Vagina (tissue), 2 donors: ENCODE data around the gene LCMT1. TPM values are rescaled to one million over a fixed set of nuclear protein-coding genes. Genes with fewer than 3 reads are reported as not detected.

Experiments
- DNase-seq, 2 donors: peaks; one replicate each; pipeline ENCODE4 v3.0.0-alpha.2; 2017; ENCODE audit errors: extremely low spot score in 2 of 2
- H3K27ac ChIP-seq: fragments of 200-600 bp; sonication (generic); one replicate; pipeline ENCODE4 v1.5.1; 2019
- H3K27me3 ChIP-seq: fragments of 200-600 bp; sonication (generic); one replicate; pipeline ENCODE4 v1.5.1; 2019
- H3K36me3 ChIP-seq, 2 donors: fragments of 200-600 bp; sonication (generic); one replicate each; pipeline ENCODE4 v1.5.1; 2017 to 2019
- H3K4me1 ChIP-seq: fragments of 200-600 bp; sonication (generic); one replicate; pipeline ENCODE4 v1.5.1; 2019
- H3K4me3 ChIP-seq, 2 donors: fragments of 200-600 bp; sonication (generic); 1 replicate in 1 of 2; 2 replicates in 1 of 2; pipeline ENCODE4 v1.5.1; 2016 to 2019
- H3K9me3 ChIP-seq: fragments of 200-600 bp; sonication (generic); one replicate; pipeline ENCODE4 v1.5.1; 2019
- POLR2A ChIP-seq, 2 donors: fragments of 450-650 bp; IDR thresholded peaks; one replicate each; pipeline ENCODE4 v1.6.1; 2017; ENCODE audit warnings: antibody characterized with exemption in 2 of 2, mild to moderate bottlenecking in 2 of 2, moderate library complexity in 2 of 2
- POLR2AphosphoS5 ChIP-seq, 2 donors: sonication (generic); formaldehyde crosslinking; IDR thresholded peaks; one replicate each; pipeline ENCODE4 v1.9.0; 2017; ENCODE audit warnings: antibody characterized with exemption in 2 of 2, mild to moderate bottlenecking in 2 of 2, low read depth in 1 of 2; ENCODE audit not compliant: insufficient read depth in 1 of 2
- intact Hi-C: fragments of 100-400 bp; cut with DNase I; formaldehyde crosslinking; loops from one replicate; pipeline ENCODE4 v1.15.1; 2023
- total RNA-seq: library from RNA; depleted of rRNA; stranded (reverse); fragments of >200 nt; gene quantifications from one replicate; pipeline ENCODE4 v1.2.3, GENCODE V29; 2016
- TF ChIP-seq, protein P1 (sequence below), 3 experiments: fragments of 450-650 bp in 2 of 3; fragments of 200-600 bp in 1 of 3; sonication (generic) in 1 of 3; IDR thresholded peaks; one replicate each; pipeline ENCODE4 v1.5.1; 2017 to 2019; ENCODE audit warnings: antibody characterized with exemption in 3 of 3, mild to moderate bottlenecking in 2 of 3, moderate library complexity in 2 of 3

Gene LCMT1
- total RNA-seq, 1 donor from 2014 or later: 29.2 TPM

DNA sequence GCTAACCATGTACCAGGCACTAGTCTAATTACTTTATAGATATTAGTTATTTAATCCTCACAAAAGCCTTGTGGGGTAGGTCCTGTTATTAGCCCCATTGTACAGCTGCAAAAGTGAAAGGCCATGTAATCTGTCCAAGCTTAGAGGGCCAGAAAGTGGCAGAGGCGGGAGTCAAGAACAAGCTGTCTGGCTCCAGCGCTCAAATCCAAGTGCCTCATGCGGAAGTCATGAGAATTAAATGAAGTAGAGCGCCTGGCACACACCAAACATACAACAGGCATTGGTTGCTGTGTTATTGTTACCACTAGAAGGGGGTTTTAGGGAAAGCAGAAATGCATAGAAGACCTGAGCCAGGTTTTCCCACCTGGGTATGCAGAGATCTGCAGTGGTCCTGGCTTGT lies 106.4 kb downstream of the LCMT1 start:
- no peak for DNase-seq
- no peaks in the 10 kb centered on the region for H3K36me3 ChIP-seq
- intact Hi-C loops: loop anchor here (5.0 kb wide), 1 partner anchor 166 kb away; no protein-coding TSS in a partner anchor

DNA sequence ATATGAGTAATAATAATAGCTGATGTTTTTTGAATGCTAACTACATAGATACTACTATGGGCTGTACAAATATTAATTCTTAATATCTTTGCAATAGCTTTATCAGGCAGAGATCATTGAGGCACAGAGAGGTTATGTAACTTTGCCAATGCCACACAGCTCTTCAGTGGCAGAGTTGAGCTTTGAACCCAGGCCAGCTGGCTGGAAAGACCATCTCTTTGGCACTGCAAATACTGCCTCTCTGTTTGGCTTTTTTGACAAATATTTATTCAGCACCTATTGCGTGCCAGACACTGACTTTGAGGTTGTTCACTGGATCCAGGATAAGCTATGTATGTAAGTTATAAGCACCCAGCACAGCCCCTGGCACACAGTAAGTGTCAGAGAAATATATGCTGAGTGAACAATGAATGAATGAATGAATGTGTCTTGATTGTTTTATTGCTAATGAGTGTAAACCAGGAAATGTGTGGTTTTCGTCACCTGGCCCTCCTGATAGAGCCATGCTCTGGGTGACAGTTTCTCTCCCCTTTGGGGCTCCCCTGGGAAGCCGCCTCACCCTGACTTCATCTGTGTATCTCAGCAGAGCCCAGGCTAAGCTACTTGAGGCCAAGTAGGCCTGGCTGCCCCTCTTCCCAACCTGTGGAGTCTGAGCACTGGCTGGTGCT lies 107.7 kb downstream of the LCMT1 start:
- Histone ChIP-seq H3K27me3 (no peaks in the 10 kb centered on the region), H3K4me1 (no peaks in the 10 kb centered on the region), H3K4me3 (no peak overlapping the region), H3K36me3 (no peaks in the 10 kb centered on the region), H3K9me3 (no peaks in the 10 kb centered on the region), H3K27ac (no peak overlapping the region)
- no peak for DNase-seq
- intact Hi-C loops: loop anchor here (5.0 kb wide), 1 partner anchor 167 kb away; no protein-coding TSS in a partner anchor
- TF ChIP-seq POLR2AphosphoS5 (IDR thresholded peaks at IDR 0.05; ENCODE audit: insufficient read depth in 1 of 2, low read depth in 1 of 2) (no peak), POLR2A (IDR thresholded peaks at IDR 0.05) (no peak)
- TF ChIP-seq, protein P1, sequence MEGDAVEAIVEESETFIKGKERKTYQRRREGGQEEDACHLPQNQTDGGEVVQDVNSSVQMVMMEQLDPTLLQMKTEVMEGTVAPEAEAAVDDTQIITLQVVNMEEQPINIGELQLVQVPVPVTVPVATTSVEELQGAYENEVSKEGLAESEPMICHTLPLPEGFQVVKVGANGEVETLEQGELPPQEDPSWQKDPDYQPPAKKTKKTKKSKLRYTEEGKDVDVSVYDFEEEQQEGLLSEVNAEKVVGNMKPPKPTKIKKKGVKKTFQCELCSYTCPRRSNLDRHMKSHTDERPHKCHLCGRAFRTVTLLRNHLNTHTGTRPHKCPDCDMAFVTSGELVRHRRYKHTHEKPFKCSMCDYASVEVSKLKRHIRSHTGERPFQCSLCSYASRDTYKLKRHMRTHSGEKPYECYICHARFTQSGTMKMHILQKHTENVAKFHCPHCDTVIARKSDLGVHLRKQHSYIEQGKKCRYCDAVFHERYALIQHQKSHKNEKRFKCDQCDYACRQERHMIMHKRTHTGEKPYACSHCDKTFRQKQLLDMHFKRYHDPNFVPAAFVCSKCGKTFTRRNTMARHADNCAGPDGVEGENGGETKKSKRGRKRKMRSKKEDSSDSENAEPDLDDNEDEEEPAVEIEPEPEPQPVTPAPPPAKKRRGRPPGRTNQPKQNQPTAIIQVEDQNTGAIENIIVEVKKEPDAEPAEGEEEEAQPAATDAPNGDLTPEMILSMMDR (IDR thresholded peaks at IDR 0.05): no peak

More for the DNA sequence above, 106.4 kb downstream of the LCMT1 start:
- TF ChIP-seq, protein P1 (IDR thresholded peaks at IDR 0.05): no peak
- TF ChIP-seq POLR2AphosphoS5 (IDR thresholded peaks at IDR 0.05; ENCODE audit: insufficient read depth in 1 of 2, low read depth in 1 of 2) (no peak), POLR2A (IDR thresholded peaks at IDR 0.05) (no peak)
- Histone ChIP-seq H3K4me1 (no peaks in the 10 kb centered on the region), H3K9me3 (no peaks in the 10 kb centered on the region), H3K27me3 (no peaks in the 10 kb centered on the region), H3K27ac (no peak overlapping the region), H3K4me3 (no peak overlapping the region)

DNA sequence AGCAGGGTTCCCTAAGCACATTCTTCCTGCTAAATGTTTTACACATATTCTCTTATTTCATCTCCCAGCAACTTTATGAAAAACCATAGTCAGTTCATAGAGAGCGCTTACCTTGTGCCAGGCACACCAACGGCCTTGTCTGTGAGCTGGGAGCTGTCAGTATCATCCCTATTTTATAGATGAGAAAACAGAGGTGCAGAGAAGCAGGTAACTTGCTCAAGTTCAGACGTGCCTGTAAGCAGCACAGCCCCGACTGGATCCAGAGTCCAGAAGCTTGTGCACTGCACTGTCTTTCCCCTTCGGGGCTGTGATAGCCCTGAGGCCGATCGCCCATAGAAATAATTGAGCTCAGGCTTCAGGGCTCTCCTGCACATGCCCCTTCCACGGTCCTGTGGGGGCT lies 111.4 kb downstream of the LCMT1 start:
- intact Hi-C loops: loop anchor here (10.0 kb wide), 2 partner anchors 148 to 288 kb away; no protein-coding TSS in a partner anchor
- Histone ChIP-seq H3K4me3 (no peak overlapping the region), H3K4me1 (peaks cover 7% of the 10 kb centered on the region), H3K36me3 (no peaks in the 10 kb centered on the region), H3K27me3 (no peaks in the 10 kb centered on the region), H3K9me3 (no peaks in the 10 kb centered on the region), H3K27ac (no peak overlapping the region)
- no peak for DNase-seq
- TF ChIP-seq, protein P1 (IDR thresholded peaks at IDR 0.05): no peak
- no peak for TF ChIP-seq POLR2AphosphoS5 (IDR thresholded peaks at IDR 0.05; ENCODE audit: insufficient read depth in 1 of 2, low read depth in 1 of 2)
- TF ChIP-seq POLR2A (IDR thresholded peaks at IDR 0.05): no peak

DNA sequence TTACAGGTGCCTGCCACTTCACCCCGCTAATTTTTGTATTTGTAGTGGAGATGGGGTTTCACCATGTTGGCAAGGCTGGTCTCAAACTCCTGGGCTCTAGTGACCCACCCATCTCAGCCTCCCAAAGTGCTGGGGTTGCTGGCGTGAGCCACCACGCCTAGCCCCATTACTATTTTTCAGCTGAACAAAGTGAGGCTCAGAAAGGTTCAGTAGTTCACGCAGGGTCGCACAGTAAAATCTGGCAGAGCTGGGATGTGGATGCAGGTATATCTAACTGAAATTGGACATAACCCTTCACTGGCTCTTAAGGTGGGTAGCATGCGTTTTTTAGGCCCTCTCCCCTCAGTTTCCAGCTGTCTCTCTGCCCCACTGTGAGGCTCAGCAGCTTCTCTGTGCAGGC lies 112.4 kb downstream of the LCMT1 start:
- H3K27me3 ChIP-seq: no peaks in the 10 kb centered on the region
- intact Hi-C loops: loop anchor here (10.0 kb wide), 2 partner anchors 149 to 289 kb away; no protein-coding TSS in a partner anchor
- H3K4me1 ChIP-seq: peaks cover 7% of the 10 kb centered on the region
- no peaks in the 10 kb centered on the region for H3K36me3 ChIP-seq
- DNase-seq: no peak
- no peak overlapping the region for H3K4me3 ChIP-seq
- H3K27ac ChIP-seq: no peak overlapping the region
- H3K9me3 ChIP-seq: no peaks in the 10 kb centered on the region
- no peak for TF ChIP-seq POLR2A (IDR thresholded peaks at IDR 0.05)
- no peak for TF ChIP-seq POLR2AphosphoS5 (IDR thresholded peaks at IDR 0.05; ENCODE audit: insufficient read depth in 1 of 2, low read depth in 1 of 2)
- TF ChIP-seq, protein P1 (IDR thresholded peaks at IDR 0.05): no peak

DNA sequence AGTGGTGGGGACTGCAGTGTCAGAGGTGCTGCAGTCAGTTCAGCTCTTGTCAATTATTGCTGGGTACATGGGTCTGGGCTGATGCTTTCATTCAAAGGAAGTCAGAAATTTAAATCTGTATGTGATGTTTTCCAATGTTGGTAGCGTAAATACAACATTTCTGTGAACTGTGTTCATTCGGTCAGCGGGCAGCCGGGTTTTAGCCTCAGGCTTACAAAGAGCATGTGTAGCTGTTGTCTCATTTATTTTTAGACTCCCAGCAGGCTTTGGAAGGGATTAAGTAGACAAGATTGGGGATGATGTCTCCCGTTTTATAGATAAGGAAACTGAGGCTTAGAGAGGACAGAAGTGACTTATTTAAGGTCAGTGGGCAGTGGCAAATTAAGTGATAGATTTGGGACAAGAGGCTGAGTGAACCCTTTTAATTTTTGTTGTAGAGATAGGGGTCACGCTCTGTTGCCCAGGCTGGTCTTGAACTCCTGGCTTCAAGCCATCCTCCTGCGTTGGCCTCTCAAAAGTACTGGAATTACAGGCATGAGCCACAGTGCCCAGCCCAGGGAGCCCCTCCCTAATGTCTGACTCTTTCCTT lies 113.3 kb downstream of the LCMT1 start:
- Histone ChIP-seq H3K27me3 (no peaks in the 10 kb centered on the region), H3K36me3 (no peaks in the 10 kb centered on the region), H3K4me3 (no peak overlapping the region), H3K4me1 (peaks cover 7% of the 10 kb centered on the region), H3K27ac (no peak overlapping the region), H3K9me3 (no peaks in the 10 kb centered on the region)
- intact Hi-C loops: loop anchor here (10.0 kb wide), 2 partner anchors 150 to 290 kb away; no protein-coding TSS in a partner anchor
- no peak for TF ChIP-seq POLR2AphosphoS5 (IDR thresholded peaks at IDR 0.05; ENCODE audit: insufficient read depth in 1 of 2, low read depth in 1 of 2)
- TF ChIP-seq POLR2A (IDR thresholded peaks at IDR 0.05): no peak
- TF ChIP-seq, protein P1 (IDR thresholded peaks at IDR 0.05): no peak
- DNase-seq: no peak
